Heart right ventricle (tissue), 16 donors: ENCODE data around the gene SEC14L1. TPM values are rescaled to one million over a fixed set of nuclear protein-coding genes. Genes with fewer than 3 reads are reported as not detected.
A peak's percentile ranks its signal among the peaks of the same experiment; 100 is the strongest.

Experiments
- ATAC-seq, 8 donors: fragments of 200-7000 bp; cut with Tn5 transposase; one replicate each; pipeline ENCODE4 v1.9.1; 2020; ENCODE audit warnings: mild to moderate bottlenecking in 8 of 8, moderate library complexity in 8 of 8, moderate number of reproducible peaks in 1 of 8
- DNase-seq, 2 donors: peaks; one replicate each; pipeline ENCODE4 v3.0.0-alpha.2; 2020
- H3K27ac ChIP-seq, 10 donors: fragments of 200-600 bp; sonication (generic) in 2 of 10; one replicate each; pipeline versions ENCODE4 v1.5.0 to v1.8.0; 2020 to 2022; ENCODE audit warnings: mild to moderate bottlenecking in 3 of 10
- H3K27me3 ChIP-seq, 7 donors: fragments of 200-600 bp; one replicate each; pipeline ENCODE4 v1.8.0; 2021 to 2022; ENCODE audit warnings: mild to moderate bottlenecking in 2 of 7
- H3K36me3 ChIP-seq, 9 donors: fragments of 200-600 bp; sonication (generic) in 1 of 9; one replicate each; pipeline versions ENCODE4 v1.5.0 to v1.8.0; 2020 to 2022; ENCODE audit warnings: mild to moderate bottlenecking in 2 of 9
- H3K4me1 ChIP-seq, 9 donors: fragments of 200-600 bp; sonication (generic) in 1 of 9; one replicate each; pipeline versions ENCODE4 v1.5.0 to v1.8.0; 2020 to 2022; ENCODE audit warnings: mild to moderate bottlenecking in 4 of 9
- H3K4me3 ChIP-seq, 10 donors: fragments of 200-600 bp; sonication (generic) in 2 of 10; one replicate each; pipeline versions ENCODE4 v1.5.0 to v1.8.0; 2020 to 2022; ENCODE audit warnings: mild to moderate bottlenecking in 7 of 10, moderate library complexity in 2 of 10
- H3K9me3 ChIP-seq, 11 donors: fragments of 200-600 bp in 10 of 11; sonication (generic) in 2 of 11; one replicate each; pipeline versions ENCODE4 v1.5.0 to v1.8.0; 2013 to 2022; ENCODE audit warnings: mild to moderate bottlenecking in 2 of 11, control low read depth in 1 of 11, moderate library complexity in 1 of 11
- WGBS, 2 donors: extraction: QIAGEN DNeasy Blood & Tissue Kit; methylation state at CpG; one replicate each; pipeline ENCODE4 v1.1.7; 2013; ENCODE audit warnings: inconsistent platforms in 1 of 2; 5-methylcytosine and 5-hydroxymethylcytosine counted together
- intact Hi-C, 10 donors: fragments of 100-400 bp; cut with DNase I; formaldehyde crosslinking; loops; one replicate each; pipeline versions ENCODE4 v1.11.1 to v1.14.2; 2022
- polyA plus RNA-seq, 2 donors: library from polyadenylated mRNA; stranded (reverse); fragments of 200-250 nt; gene quantifications; one replicate each; pipeline ENCODE4 v1.2.3, GENCODE V29; 2013
- total RNA-seq, 10 donors: library from RNA; stranded (reverse); fragmentation: NEBNext Ultra II Directional in 3 of 10; extraction: Animal tissue kit (Norgen Biotek cat#: 25700) in 3 of 10; gene quantifications; one replicate each; pipeline versions ENCODE4 v1.2.1 to v1.2.4, GENCODE V29; 2021 to 2023
- TF ChIP-seq, protein P1 (sequence below), 9 donors: fragments of 200-600 bp; sonication (generic) in 2 of 9; IDR thresholded peaks; one replicate each; pipeline versions ENCODE4 v1.5.0 to v1.8.0; 2021 to 2022; ENCODE audit warnings: antibody characterized with exemption in 9 of 9, mild to moderate bottlenecking in 5 of 9, moderate library complexity in 1 of 9
- donor health status: Arrhythmogenic right ventricular cardiomyopathy.
- donor health status: ischemic (EF 13 %, LVEDD 7.1; RV severe dilation, severe dysfunction).
- donor health status: healthy with polysubstance abuse.
- donor health status: DM: no; HTN: yes; CAD: no.
- donor health status: DM: no; HTN: no; CAD: no.
- donor health status: ischemic (EF 25% LVEDD 6.9; RV normal size, moderate dysfunction).
- donor health status: ischemic (EF 25% LVEDD 5.7; RV mildly dilated, moderate dysfunction).
- donor health status: healthy.
- donor health status: DM: yes; HTN: yes; CAD: no.
- donor health status: Ischemic cardiomyopathy.
- donor health status: ischemic (EF 35%, LVEDD 5.7; RV mildly dilated, moderate dysfunction).
- donor health status: nonischemic (EF 11% LVEDD 7.7; RV severe dilation, severe dysfunction).
- donor health status: DM: yes; HTN: yes; CAD: no.
- donor health status: PGD.
- donor health status: ischemic (EF 29% LVEDD 5.4; RV normal size, mild dysfunction).
- donor health status: nonischemic (EF 23%, LVEDD 6.1; RV moderate dilation, normal function).

Gene SEC14L1
- total and polyA plus RNA-seq, 12 donors: 36.1 to 88.8 (median 50.0) TPM

GRCh38 chr17:77144227-77144626 is 3.5 kb downstream of the SEC14L1 start:
- TF ChIP-seq, protein P1, sequence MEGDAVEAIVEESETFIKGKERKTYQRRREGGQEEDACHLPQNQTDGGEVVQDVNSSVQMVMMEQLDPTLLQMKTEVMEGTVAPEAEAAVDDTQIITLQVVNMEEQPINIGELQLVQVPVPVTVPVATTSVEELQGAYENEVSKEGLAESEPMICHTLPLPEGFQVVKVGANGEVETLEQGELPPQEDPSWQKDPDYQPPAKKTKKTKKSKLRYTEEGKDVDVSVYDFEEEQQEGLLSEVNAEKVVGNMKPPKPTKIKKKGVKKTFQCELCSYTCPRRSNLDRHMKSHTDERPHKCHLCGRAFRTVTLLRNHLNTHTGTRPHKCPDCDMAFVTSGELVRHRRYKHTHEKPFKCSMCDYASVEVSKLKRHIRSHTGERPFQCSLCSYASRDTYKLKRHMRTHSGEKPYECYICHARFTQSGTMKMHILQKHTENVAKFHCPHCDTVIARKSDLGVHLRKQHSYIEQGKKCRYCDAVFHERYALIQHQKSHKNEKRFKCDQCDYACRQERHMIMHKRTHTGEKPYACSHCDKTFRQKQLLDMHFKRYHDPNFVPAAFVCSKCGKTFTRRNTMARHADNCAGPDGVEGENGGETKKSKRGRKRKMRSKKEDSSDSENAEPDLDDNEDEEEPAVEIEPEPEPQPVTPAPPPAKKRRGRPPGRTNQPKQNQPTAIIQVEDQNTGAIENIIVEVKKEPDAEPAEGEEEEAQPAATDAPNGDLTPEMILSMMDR (IDR thresholded peaks at IDR 0.05): no peak
- DNase-seq (no peak), ATAC-seq (no peak)
- 70 to 74% methylated on average over 4 of the region's 4 CpGs for WGBS, 2 donors
- Histone ChIP-seq H3K27ac (peak overlapping the region; percentile 69 to 96 (median 94)), H3K4me3 (peak overlapping the region; percentile 2 to 91 (median 80)), H3K9me3 (peaks cover 0 to under 1% (median 0%) of the 10 kb centered on the region in 11 donors), H3K36me3 (peaks cover 0 to 71% (median 14%) of the 10 kb centered on the region in 9 donors), H3K27me3 (no peaks in the 10 kb centered on the region), H3K4me1 (peaks cover 14 to 88% (median 45%) of the 10 kb centered on the region in 9 donors)
- intact Hi-C loops: loop anchor here in 6 of 10 donors (5.0 to 10.0 kb wide), 5 partner anchors 47 to 63 kb away; no protein-coding TSS in a partner anchor

- no peaks in the 10 kb centered on the region for H3K27me3 ChIP-seq
- H3K9me3 ChIP-seq: no peaks in the 10 kb centered on the region
- peaks cover 0 to 81% (median 14%) of the 10 kb centered on the region in 9 donors for H3K36me3 ChIP-seq
- peak overlapping the region; percentile 69 to 96 (median 92) for H3K27ac ChIP-seq
- ATAC-seq (no peak), DNase-seq (no peak)
- peak overlapping the region; percentile 18 to 91 (median 74) for H3K4me3 ChIP-seq
- intact Hi-C loops: loop anchor here in 8 of 10 donors (5.0 to 10.0 kb wide), 6 partner anchors 48 to 67 kb away; no protein-coding TSS in a partner anchor
- TF ChIP-seq, protein P1 (IDR thresholded peaks at IDR 0.05): no peak
- peaks cover 11 to 86% (median 47%) of the 10 kb centered on the region in 9 donors for H3K4me1 ChIP-seq
- WGBS, 2 donors: 72 to 76% methylated on average over 3 of the region's 3 CpGs
These were observed 4.4 kb downstream of the SEC14L1 start for GRCh38 chr17:77145224-77145611.

DNA sequence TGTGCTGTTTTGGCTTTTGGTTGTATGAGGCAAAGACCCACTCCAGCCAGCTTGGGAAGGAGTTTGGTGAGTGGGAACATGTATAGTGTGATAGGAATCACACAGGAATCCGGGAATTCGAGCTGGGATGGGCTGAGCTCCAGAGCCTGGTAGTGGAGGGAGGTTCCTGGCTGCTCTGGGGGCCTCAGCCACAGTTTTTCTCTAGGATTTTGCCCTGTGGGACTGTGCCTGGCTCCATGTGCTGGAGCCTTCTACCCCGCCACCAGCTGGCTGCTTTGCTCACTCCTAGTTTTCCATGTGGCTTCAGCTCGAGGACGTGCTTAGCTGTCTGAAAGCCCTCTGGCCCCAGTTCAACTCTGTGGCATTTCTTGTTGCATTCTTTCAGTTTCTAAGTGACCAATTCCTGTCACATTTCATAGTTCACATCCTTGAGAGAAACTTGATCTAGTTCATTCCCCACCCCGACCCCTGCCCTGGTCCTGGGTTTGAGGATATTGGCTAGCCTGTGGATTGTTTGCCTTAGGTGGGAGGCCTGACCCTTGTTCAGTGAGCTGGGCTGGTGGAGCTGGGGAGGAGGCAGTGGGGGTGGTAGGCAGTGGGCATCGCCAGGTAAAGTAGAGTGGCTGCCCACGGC is 5.0 kb downstream of the SEC14L1 start:
- H3K4me1 ChIP-seq: peaks cover 11 to 89% (median 52%) of the 10 kb centered on the region in 9 donors
- intact Hi-C loops: loop anchor here in 8 of 10 donors (5.0 to 10.0 kb wide), 6 partner anchors 48 to 67 kb away; no protein-coding TSS in a partner anchor
- peaks cover 0 to 86% (median 14%) of the 10 kb centered on the region in 9 donors for H3K36me3 ChIP-seq
- ATAC-seq: peak; percentile 19 to 68 (median 55)
- WGBS, 2 donors: 21 to 30% methylated on average over 8 of the region's 8 CpGs
- peak overlapping the region; percentile 69 to 96 (median 92) for H3K27ac ChIP-seq
- TF ChIP-seq, protein P1 (IDR thresholded peaks at IDR 0.05): peak in 5 of 9 donors; percentile 17 to 57 (median 42)
- peak; percentile 46 to 75 for DNase-seq
- H3K27me3 ChIP-seq: no peaks in the 10 kb centered on the region
- peak overlapping the region; percentile 18 to 91 (median 74) for H3K4me3 ChIP-seq
- H3K9me3 ChIP-seq: no peaks in the 10 kb centered on the region

DNA sequence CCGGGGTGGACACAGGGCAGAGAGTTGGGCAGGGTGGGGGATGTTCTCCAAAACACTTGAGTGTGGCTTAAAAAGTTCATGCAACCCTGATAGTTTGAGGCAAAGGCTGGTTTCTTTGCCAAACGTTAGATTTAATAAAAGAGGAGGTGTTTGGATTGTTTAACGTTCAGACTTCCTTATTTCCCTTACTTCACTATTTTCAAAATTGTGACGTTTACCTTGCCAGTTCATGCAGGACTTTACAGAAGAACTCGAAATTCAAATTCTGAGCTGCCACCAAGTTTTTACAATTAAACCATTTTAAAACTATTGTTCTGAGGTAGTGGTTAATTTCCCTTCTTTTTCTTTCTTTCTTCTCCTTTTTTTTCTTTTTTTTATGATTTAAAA is 5.5 kb downstream of the SEC14L1 start:
- TF ChIP-seq, protein P1 (IDR thresholded peaks at IDR 0.05): no peak
- Histone ChIP-seq H3K36me3 (peaks cover 0 to 91% (median 14%) of the 10 kb centered on the region in 9 donors), H3K27ac (peak overlapping the region; percentile 69 to 96 (median 92)), H3K9me3 (no peaks in the 10 kb centered on the region), H3K4me3 (peak overlapping the region in 9 of 10 donors; percentile 20 to 91 (median 76)), H3K27me3 (no peaks in the 10 kb centered on the region), H3K4me1 (peaks cover 13 to 94% (median 57%) of the 10 kb centered on the region in 9 donors)
- intact Hi-C loops: loop anchor here in 8 of 10 donors (5.0 to 10.0 kb wide), 6 partner anchors 49 to 66 kb away; no protein-coding TSS in a partner anchor
- ATAC-seq: peak in 3 of 8 donors; percentile 1 to 9 (median 9)
- WGBS, 2 donors: 38 to 64% methylated on average over 5 of the region's 5 CpGs
- DNase-seq: no peak
